H9 (cell line): ENCODE results near the gene TTLL1. TPM values are rescaled to one million over a fixed set of nuclear protein-coding genes. Genes with fewer than 3 reads are reported as not detected.

ENCODE experiments used
- DNase-seq: peaks from one replicate; pipeline ENCODE4 v3.0.0-alpha.2; 2017
- H2AFZ ChIP-seq: one replicate; pipeline ENCODE4 v1.6.1; 2013; ENCODE audit warnings: mild to moderate bottlenecking, low read length, control low read depth, moderate library complexity
- H2AK5ac ChIP-seq: 2 replicates; pipeline ENCODE4 v1.6.1; 2013; ENCODE audit warnings: low read length, control low read depth, mixed read lengths; ENCODE audit not compliant: insufficient read length
- H2BK120ac ChIP-seq: one replicate; pipeline ENCODE4 v1.6.1; 2013; ENCODE audit warnings: low read depth, mild to moderate bottlenecking, low read length, control low read depth, inconsistent platforms; ENCODE audit not compliant: poor library complexity, severe bottlenecking
- H2BK12ac ChIP-seq: 2 replicates; pipeline ENCODE4 v1.6.1; 2013; ENCODE audit warnings: low read length, control low read depth, mixed read lengths, low read depth; ENCODE audit not compliant: insufficient read length
- H2BK15ac ChIP-seq: 2 replicates; pipeline ENCODE4 v1.6.1; 2013; ENCODE audit warnings: low read depth, low read length, control low read depth
- H2BK20ac ChIP-seq: one replicate; pipeline ENCODE4 v1.6.1; 2013; ENCODE audit warnings: low read depth, mild to moderate bottlenecking, low read length, control low read depth, inconsistent platforms; ENCODE audit not compliant: poor library complexity, severe bottlenecking
- H2BK5ac ChIP-seq: 2 replicates; pipeline ENCODE4 v1.6.1; 2013; ENCODE audit warnings: low read length, control low read depth, mixed read lengths; ENCODE audit not compliant: insufficient read length
- H3K14ac ChIP-seq: 2 replicates; pipeline ENCODE4 v1.6.1; 2013; ENCODE audit warnings: low read length, control low read depth; ENCODE audit not compliant: insufficient read depth
- H3K18ac ChIP-seq: 2 replicates; pipeline ENCODE4 v1.6.1; 2013; ENCODE audit warnings: low read depth, mild to moderate bottlenecking, mixed read lengths, low read length, control low read depth; ENCODE audit not compliant: insufficient read length
- H3K23ac ChIP-seq: 2 replicates; pipeline ENCODE4 v1.6.1; 2013; ENCODE audit warnings: low read length, control low read depth, mixed read lengths, low read depth; ENCODE audit not compliant: insufficient read length
- H3K23me2 ChIP-seq: 2 replicates; pipeline ENCODE4 v1.6.1; 2013; ENCODE audit warnings: low read depth, mild to moderate bottlenecking, mixed read lengths, low read length, control low read depth; ENCODE audit not compliant: insufficient read length, poor library complexity, severe bottlenecking
- H3K27ac ChIP-seq: 2 replicates; pipeline ENCODE4 v1.5.1; 2013; ENCODE audit warnings: low read length, control low read depth, mixed read lengths, low read depth; ENCODE audit not compliant: insufficient read length
- H3K27me3 ChIP-seq: 2 replicates; pipeline ENCODE4 v1.6.1; 2013; ENCODE audit warnings: low read length, control low read depth, inconsistent platforms; ENCODE audit not compliant: insufficient read depth
- H3K4ac ChIP-seq: 2 replicates; pipeline ENCODE4 v1.6.1; 2013; ENCODE audit warnings: low read depth, mild to moderate bottlenecking, control low read depth, inconsistent platforms, low read length, moderate library complexity
- H3K4me1 ChIP-seq: 2 replicates; pipeline ENCODE4 v1.6.1; 2013; ENCODE audit warnings: low read length, control low read depth, inconsistent platforms; ENCODE audit not compliant: insufficient read depth
- H3K4me2 ChIP-seq: 2 replicates; pipeline ENCODE4 v1.6.1; 2013; ENCODE audit warnings: low read length, control low read depth, mixed read lengths; ENCODE audit not compliant: insufficient read length, insufficient read depth
- H3K56ac ChIP-seq: 2 replicates; pipeline ENCODE4 v1.6.1; 2013; ENCODE audit warnings: low read depth, mild to moderate bottlenecking, mixed read lengths, low read length, control low read depth; ENCODE audit not compliant: insufficient read length
- H3K79me1 ChIP-seq: 2 replicates; pipeline ENCODE4 v1.6.1; 2013; ENCODE audit warnings: low read depth, mild to moderate bottlenecking, moderate library complexity, low read length, control low read depth, inconsistent platforms; ENCODE audit not compliant: insufficient read depth, poor library complexity, severe bottlenecking
- H3K79me2 ChIP-seq: 2 replicates; pipeline ENCODE4 v1.6.1; 2013; ENCODE audit warnings: low read length, control low read depth, inconsistent platforms; ENCODE audit not compliant: insufficient read depth
- H3K9ac ChIP-seq: 2 replicates; pipeline ENCODE4 v1.6.1; 2013; ENCODE audit warnings: low read length, control low read depth, mixed read lengths; ENCODE audit not compliant: insufficient read length; ENCODE audit errors: extremely low read depth
- H3K9me3 ChIP-seq: one replicate; pipeline ENCODE4 v1.6.1; 2013; ENCODE audit warnings: low read depth, low read length, inconsistent platforms; ENCODE audit not compliant: control insufficient read depth
- H3T11ph ChIP-seq: one replicate; pipeline ENCODE4 v1.6.1; 2013; ENCODE audit warnings: mild to moderate bottlenecking, low read length, control low read depth, inconsistent platforms
- H4K20me1 ChIP-seq: one replicate; pipeline ENCODE4 v1.6.1; 2013; ENCODE audit not compliant: control insufficient read depth, insufficient read length, insufficient read depth
- H4K5ac ChIP-seq: 2 replicates; pipeline ENCODE4 v1.6.1; 2013; ENCODE audit warnings: low read depth, mild to moderate bottlenecking, mixed read lengths, low read length, control low read depth; ENCODE audit not compliant: insufficient read length
- H4K8ac ChIP-seq: replicated peaks from 2 replicates; pipeline ENCODE4 v1.6.1; 2013; ENCODE audit warnings: low read length, control low read depth, mixed read lengths, low read depth; ENCODE audit not compliant: insufficient read length
- H4K91ac ChIP-seq: 2 replicates; pipeline ENCODE4 v1.6.1; 2013; ENCODE audit warnings: low read depth, mild to moderate bottlenecking, moderate library complexity, mixed read lengths, low read length, control low read depth; ENCODE audit not compliant: insufficient read length
- H3K27ac Mint-ChIP-seq, 3 experiments: 2 replicates in 2 of 3; 3 replicates in 1 of 3; pipeline ENCODE4 v1.8.0; 2020 to 2021; ENCODE audit warnings: mixed read lengths in 3 of 3, mild to moderate bottlenecking in 1 of 3, moderate library complexity in 1 of 3
- H3K27me3 Mint-ChIP-seq: 2 replicates; pipeline ENCODE4 v1.8.0; 2021; ENCODE audit warnings: low read depth, mild to moderate bottlenecking, moderate library complexity, mixed read lengths
- H3K36me3 Mint-ChIP-seq, 3 experiments: 2 replicates in 2 of 3; 3 replicates in 1 of 3; pipeline ENCODE4 v1.8.0; 2020 to 2021; ENCODE audit warnings: low read depth in 3 of 3, mixed read lengths in 3 of 3; ENCODE audit not compliant: insufficient read depth in 1 of 3
- H3K4me1 Mint-ChIP-seq, 2 experiments: 2 replicates each; pipeline ENCODE4 v1.8.0; 2020; ENCODE audit warnings: mixed read lengths in 2 of 2
- H3K4me3 Mint-ChIP-seq, 2 experiments: 2 replicates in 1 of 2; 3 replicates in 1 of 2; pipeline ENCODE4 v1.8.0; 2020 to 2021; ENCODE audit warnings: mild to moderate bottlenecking in 2 of 2, mixed read lengths in 2 of 2, moderate library complexity in 1 of 2
- H3K9me3 Mint-ChIP-seq, 2 experiments: 2 replicates in 1 of 2; 3 replicates in 1 of 2; pipeline ENCODE4 v1.8.0; 2020; ENCODE audit warnings: mild to moderate bottlenecking in 2 of 2, mixed read lengths in 2 of 2, moderate library complexity in 1 of 2
- WGBS: extraction: QIAGEN DNeasy Blood & Tissue Kit; methylation state at CpG from one replicate; pipeline ENCODE4 v1.1.7; 2013; ENCODE audit warnings: missing lambda C conversion rate, low lambda C conversion rate, mixed read lengths; ENCODE audit not compliant: insufficient read length; ENCODE audit errors: extremely low coverage; 5-methylcytosine and 5-hydroxymethylcytosine counted together
- total RNA-seq: library from RNA; stranded (reverse); gene quantifications from 2 replicates; pipeline ENCODE4 v1.2.1, GENCODE V29; 2021
- TF ChIP-seq, protein P1 (sequence below): fragments of 200-600 bp; sonication (generic); conservative IDR thresholded peaks from 3 replicates; pipeline ENCODE4 v1.8.0; 2021; ENCODE audit warnings: antibody characterized with exemption, mild to moderate bottlenecking

TTLL1 gene
- total RNA-seq, 1 experiment from 2014 or later, result 4.1 TPM

DNA sequence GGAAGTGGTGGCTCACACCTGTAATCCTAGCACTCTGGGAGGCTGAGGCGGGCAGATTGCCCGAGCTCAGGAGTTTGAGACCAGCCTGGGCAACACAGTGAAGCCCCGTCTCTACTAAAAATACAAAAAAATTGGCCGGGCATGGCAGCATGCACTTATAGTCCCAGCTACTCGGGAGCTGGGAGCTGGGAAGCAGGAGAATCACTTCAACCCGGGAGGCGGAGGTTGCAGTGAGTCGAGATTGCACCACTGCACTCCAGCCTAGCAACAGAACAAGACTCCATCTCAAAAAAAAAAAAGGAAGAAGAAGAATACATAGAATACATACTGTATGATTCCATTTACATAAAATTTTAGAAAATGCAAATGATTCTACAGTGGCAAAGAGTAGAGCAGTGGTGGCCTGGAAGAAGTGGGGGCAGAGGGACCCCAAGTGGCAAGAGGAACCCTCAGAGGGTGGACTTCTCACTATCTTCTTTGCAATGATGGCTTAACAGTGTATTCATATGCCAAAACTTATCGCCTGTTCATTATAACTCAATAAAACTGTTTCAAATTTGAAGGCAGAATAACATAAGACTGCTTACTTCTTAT is 96.2 kb downstream of the TTLL1 start:
- TF ChIP-seq, protein P1, sequence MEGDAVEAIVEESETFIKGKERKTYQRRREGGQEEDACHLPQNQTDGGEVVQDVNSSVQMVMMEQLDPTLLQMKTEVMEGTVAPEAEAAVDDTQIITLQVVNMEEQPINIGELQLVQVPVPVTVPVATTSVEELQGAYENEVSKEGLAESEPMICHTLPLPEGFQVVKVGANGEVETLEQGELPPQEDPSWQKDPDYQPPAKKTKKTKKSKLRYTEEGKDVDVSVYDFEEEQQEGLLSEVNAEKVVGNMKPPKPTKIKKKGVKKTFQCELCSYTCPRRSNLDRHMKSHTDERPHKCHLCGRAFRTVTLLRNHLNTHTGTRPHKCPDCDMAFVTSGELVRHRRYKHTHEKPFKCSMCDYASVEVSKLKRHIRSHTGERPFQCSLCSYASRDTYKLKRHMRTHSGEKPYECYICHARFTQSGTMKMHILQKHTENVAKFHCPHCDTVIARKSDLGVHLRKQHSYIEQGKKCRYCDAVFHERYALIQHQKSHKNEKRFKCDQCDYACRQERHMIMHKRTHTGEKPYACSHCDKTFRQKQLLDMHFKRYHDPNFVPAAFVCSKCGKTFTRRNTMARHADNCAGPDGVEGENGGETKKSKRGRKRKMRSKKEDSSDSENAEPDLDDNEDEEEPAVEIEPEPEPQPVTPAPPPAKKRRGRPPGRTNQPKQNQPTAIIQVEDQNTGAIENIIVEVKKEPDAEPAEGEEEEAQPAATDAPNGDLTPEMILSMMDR, result no peak
- Histone ChIP-seq H3K4me2 (no peak overlapping the region), H3K4ac (no peak overlapping the region), H3K18ac (no peak overlapping the region), H3K56ac (no peak overlapping the region), H2AK5ac (no peak overlapping the region), H2BK5ac (no peak overlapping the region), H3K27ac (no peak overlapping the region), H4K8ac (no peak overlapping the region), H2BK12ac (no peak overlapping the region), H3K4me1 (peaks cover 9% of the 10 kb centered on the region), H3K79me2 (peaks cover 31% of the 10 kb centered on the region; the same call in 1 of the 2 replicates), H3K27me3 (no peaks in the 10 kb centered on the region), H3K14ac (no peak overlapping the region), H4K20me1 (no peaks in the 10 kb centered on the region), H2BK20ac (no peak overlapping the region), H4K5ac (no peak overlapping the region), H2BK120ac (no peak overlapping the region), H3K9ac (no peak overlapping the region), H3K23ac (no peak overlapping the region), H3T11ph (no peak overlapping the region), H2BK15ac (no peak overlapping the region), H2AFZ (no peak overlapping the region), H3K9me3 (no peaks in the 10 kb centered on the region), H4K91ac (no peak overlapping the region), H3K79me1 (peaks cover 5% of the 10 kb centered on the region), H3K23me2 (no peaks in the 10 kb centered on the region)
- WGBS, result no CpG with 5 or more reads among the region's 9 CpGs
- Mint-ChIP-seq H3K4me3 (no peak overlapping the region), H3K36me3 (peaks cover 0 to 10% (median 3%) of the 10 kb centered on the region in 3 experiments; a peak in 6 of 7 replicates), H3K27ac (no peak overlapping the region), H3K4me1 (peaks cover 27 to 31% of the 10 kb centered on the region in 2 experiments), H3K9me3 (no peaks in the 10 kb centered on the region; a peak in 2 of 5 replicates), H3K27me3 (no peaks in the 10 kb centered on the region)
- no peak for DNase-seq
